A549 (cell line): Measurements from ENCODE around the gene CFAP73.

Source experiments
- CEBPB ChIP-seq, 2 experiments: fragments of >200 bp in 1 of 2; sonication (Bioruptor Twin) in 1 of 2; formaldehyde crosslinking in 1 of 2; IDR thresholded peaks; 2 replicates each; pipeline ENCODE4 v1.6.1; 2012 to 2016
- CTCF ChIP-seq: fragments of >200 bp; sonication (Bioruptor Twin); formaldehyde crosslinking; IDR thresholded peaks from 3 replicates; pipeline ENCODE4 v1.5.1; 2016
- POLR2AphosphoS2 ChIP-seq: conservative IDR thresholded peaks from 2 replicates; pipeline ENCODE4 v1.6.1; 2012; ENCODE audit warnings: low read length, improper control_type of control experiment, inconsistent platforms
- RCOR1 ChIP-seq: fragments of 150-350 bp; IDR thresholded peaks from 2 replicates; pipeline ENCODE4 v1.6.1; 2014; ENCODE audit warnings: antibody characterized with exemption, low read length, low read depth

- TF ChIP-seq RCOR1 = no peak
- no peak for TF ChIP-seq CEBPB (IDR thresholded peaks at IDR 0.05)
- TF ChIP-seq CTCF = no peak
- no peak for TF ChIP-seq POLR2AphosphoS2
Observed at GRCh38 chr12:113114447-113115178, 34.9 kb upstream of the CFAP73 start.
